SU-DHL-6 (cell line): ENCODE data around the gene FAM110D.

Experiments
- CTCF ChIP-seq: fragments of 200-600 bp; sonication (generic); IDR thresholded peaks from one replicate; pipeline ENCODE4 v1.5.1; 2017; ENCODE audit warnings: antibody characterized with exemption, mild to moderate bottlenecking, low read length, moderate library complexity; ENCODE audit not compliant: insufficient read depth, poor library complexity, severe bottlenecking
- EZH2phosphoT487 ChIP-seq: fragments of 200-600 bp; sonication (generic), shearing (Covaris generic); conservative IDR thresholded peaks from 2 replicates; pipeline ENCODE4 v1.6.1; 2018; ENCODE audit warnings: mild to moderate bottlenecking, antibody characterized with exemption, low read length, moderate library complexity, mixed read lengths

DNA sequence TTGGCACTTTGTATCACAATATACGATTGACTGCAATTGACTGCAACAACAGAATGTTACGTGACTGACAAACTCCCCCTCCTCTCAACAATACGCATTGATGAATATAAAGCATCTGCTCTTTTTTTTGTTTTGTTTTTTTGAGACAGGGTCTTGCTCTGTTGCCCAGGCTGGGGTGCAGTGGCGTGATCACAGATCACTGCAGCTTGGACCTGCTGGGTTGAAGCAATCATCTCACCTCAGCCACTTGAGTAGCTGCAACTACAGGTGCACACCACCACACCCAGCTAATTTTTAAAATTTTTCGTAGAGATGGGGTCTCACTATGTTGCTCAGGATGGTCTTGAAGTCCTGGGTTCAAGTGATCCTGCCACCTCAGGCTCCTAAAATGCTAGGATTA is 53.8 kb downstream of the FAM110D start:
- TF ChIP-seq CTCF, result no peak
- TF ChIP-seq EZH2phosphoT487, result no peak
